MM.1S (cell line): Measurements from ENCODE around the gene FOLR3.
"Not testable (repeated sequence)": the region's sequence is repeated elsewhere in the genome, so short reads cannot be mapped to it uniquely, and the experiment has no call there.

Experiments used
- DNase-seq: peaks from one replicate; pipeline ENCODE4 v3.0.0-alpha.2; 2015
- H2AFZ ChIP-seq: fragments of 300-600 bp; sonication (generic); 2 replicates; pipeline ENCODE4 v1.6.0; 2016; ENCODE audit warnings: antibody characterized with exemption, low read length
- H3F3A ChIP-seq: fragments of 300-600 bp; sonication (generic); 2 replicates; pipeline ENCODE4 v1.6.1; 2016; ENCODE audit warnings: mild to moderate bottlenecking, antibody characterized with exemption, low read length, moderate library complexity, mixed read lengths; ENCODE audit not compliant: insufficient read depth
- H3K27ac ChIP-seq: fragments of 300-600 bp; sonication (generic); 2 replicates; pipeline ENCODE4 v1.5.1; 2016; ENCODE audit warnings: mild to moderate bottlenecking, low read length
- H3K27me3 ChIP-seq: fragments of 300-600 bp; sonication (generic); replicated peaks from 2 replicates; pipeline ENCODE4 v1.6.0; 2016; ENCODE audit warnings: low read length; ENCODE audit not compliant: insufficient read depth
- H3K36me3 ChIP-seq: fragments of 300-600 bp; sonication (generic); replicated peaks from 2 replicates; pipeline ENCODE4 v1.6.1; 2016; ENCODE audit warnings: mild to moderate bottlenecking, low read length, mixed read lengths; ENCODE audit not compliant: insufficient read depth
- H3K4me1 ChIP-seq: fragments of 300-600 bp; sonication (generic); 2 replicates; pipeline ENCODE4 v1.6.1; 2016; ENCODE audit warnings: low read length, mixed read lengths
- H3K4me2 ChIP-seq: fragments of 300-600 bp; sonication (generic); 2 replicates; pipeline ENCODE4 v1.6.0; 2016; ENCODE audit warnings: low read depth, low read length
- H3K4me3 ChIP-seq: fragments of 300-600 bp; sonication (generic); 2 replicates; pipeline ENCODE4 v1.5.1; 2016; ENCODE audit warnings: low read length, mixed read lengths
- H3K79me2 ChIP-seq: fragments of 300-600 bp; sonication (generic); 2 replicates; pipeline ENCODE4 v1.6.1; 2016; ENCODE audit warnings: mixed run types, low read length, mixed read lengths
- H3K9ac ChIP-seq: fragments of 300-600 bp; sonication (generic); 2 replicates; pipeline ENCODE4 v1.6.1; 2016; ENCODE audit warnings: low read length, mixed read lengths
- H3K9me2 ChIP-seq: fragments of 300-600 bp; sonication (generic); replicated peaks from 2 replicates; pipeline ENCODE4 v1.6.1; 2016; ENCODE audit warnings: mild to moderate bottlenecking, low read length, mixed read lengths; ENCODE audit not compliant: insufficient read depth
- H3K9me3 ChIP-seq: fragments of 300-600 bp; sonication (generic); replicated peaks from 2 replicates; pipeline ENCODE4 v1.6.1; 2016; ENCODE audit warnings: mild to moderate bottlenecking, low read length, mixed read lengths; ENCODE audit not compliant: insufficient read depth
- H4K20me1 ChIP-seq: fragments of 300-600 bp; sonication (generic); 2 replicates; pipeline ENCODE4 v1.6.1; 2016; ENCODE audit warnings: mild to moderate bottlenecking, low read length, moderate library complexity, mixed read lengths; ENCODE audit not compliant: insufficient read depth
- CTCF ChIP-seq: fragments of 300-600 bp; sonication (generic); IDR thresholded peaks from 2 replicates; pipeline ENCODE4 v1.5.1; 2016; ENCODE audit warnings: antibody characterized with exemption, low read length, mixed read lengths
- EZH2 ChIP-seq: fragments of 300-600 bp; sonication (generic); optimal IDR thresholded peaks from 2 replicates; pipeline ENCODE3; 2017; ENCODE audit warnings: low read depth, mild to moderate bottlenecking, antibody characterized with exemption, low read length, mixed read lengths
- EZH2phosphoT487 ChIP-seq: fragments of 300-600 bp; sonication (generic); IDR thresholded peaks from 2 replicates; pipeline ENCODE4 v1.6.1; 2018; ENCODE audit warnings: antibody characterized with exemption, low read length

Gene FOLR3

GRCh38 chr11:72179049-72179803 is 43.7 kb downstream of the FOLR3 start:
- H3K4me1 ChIP-seq = no peaks in the 10 kb centered on the region

GRCh38 chr11:72179804-72180396 is 44.4 kb downstream of the FOLR3 start:
- H3K9ac ChIP-seq = no peak overlapping the region
- H4K20me1 ChIP-seq = no peaks in the 10 kb centered on the region
- H3K4me2 ChIP-seq = no peak overlapping the region
- H3K36me3 ChIP-seq = no peaks in the 10 kb centered on the region
- no peaks in the 10 kb centered on the region for H3K79me2 ChIP-seq
- TF ChIP-seq EZH2 = no peak
- no peaks in the 10 kb centered on the region for H3K4me1 ChIP-seq
- no peak overlapping the region for H3K4me3 ChIP-seq
- no peaks in the 10 kb centered on the region for H3K27me3 ChIP-seq
- no peaks in the 10 kb centered on the region for H3K9me2 ChIP-seq
- no peak overlapping the region for H2AFZ ChIP-seq
- DNase-seq = no peak
- no peaks in the 10 kb centered on the region for H3K9me3 ChIP-seq
- H3F3A ChIP-seq = no peaks in the 10 kb centered on the region
- no peak overlapping the region for H3K27ac ChIP-seq

More at GRCh38 chr11:72179049-72179803, 43.7 kb downstream of the FOLR3 start:
- TF ChIP-seq CTCF (no peak), EZH2phosphoT487 (no peak), EZH2 (no peak)
- H3K9ac ChIP-seq = no peak overlapping the region
- no peak overlapping the region for H3K4me3 ChIP-seq
- H3K27ac ChIP-seq = no peak overlapping the region
- no peaks in the 10 kb centered on the region for H3K9me2 ChIP-seq
- H3K36me3 ChIP-seq = no peaks in the 10 kb centered on the region
- no peak for DNase-seq
- H3F3A ChIP-seq = no peaks in the 10 kb centered on the region
- no peaks in the 10 kb centered on the region for H4K20me1 ChIP-seq
- H3K27me3 ChIP-seq = no peaks in the 10 kb centered on the region
- no peak overlapping the region for H2AFZ ChIP-seq
- no peaks in the 10 kb centered on the region for H3K79me2 ChIP-seq
- H3K9me3 ChIP-seq = no peaks in the 10 kb centered on the region
- H3K4me2 ChIP-seq = no peak overlapping the region

- not testable (repeated sequence) for H3K9me2 ChIP-seq, H3K9me3 ChIP-seq, H3K36me3 ChIP-seq, H4K20me1 ChIP-seq, H3K4me1 ChIP-seq, H3K79me2 ChIP-seq, H3K9ac ChIP-seq, H3F3A ChIP-seq, H3K4me2 ChIP-seq, H3K27me3 ChIP-seq, H2AFZ ChIP-seq, H3K4me3 ChIP-seq, H3K27ac ChIP-seq, DNase-seq
Measured at GRCh38 chr11:72180892-72181552, 45.5 kb downstream of the FOLR3 start.

GRCh38 chr11:72181553-72181958 is 46.0 kb downstream of the FOLR3 start:
- not testable (repeated sequence) for H3K36me3 ChIP-seq, H3K27me3 ChIP-seq, H2AFZ ChIP-seq, H3K4me2 ChIP-seq, H3K79me2 ChIP-seq, H3K9ac ChIP-seq, H4K20me1 ChIP-seq, H3K9me3 ChIP-seq, H3K4me1 ChIP-seq, H3K27ac ChIP-seq, H3K4me3 ChIP-seq, H3K9me2 ChIP-seq, H3F3A ChIP-seq, DNase-seq
